OCI-LY7 (cell line): Measurements from ENCODE around the gene MYL3. TPM values are rescaled to one million over a fixed set of nuclear protein-coding genes. Genes with fewer than 3 reads are reported as not detected.

Experiments
- BruUV-seq: library from RNA; stranded (reverse); fragments of 400-500 nt; replicated peaks from 2 replicates; lab custom pipeline; 2021; lab: Mats Ljungman, UMichigan
- CTCF ChIA-PET: fragments of 300-600 bp; sonication (Branson Sonifier 250); formaldehyde crosslinking; loops from one replicate; lab custom pipeline; 2022; ENCODE audit warnings: antibody characterized with exemption; ENCODE audit not compliant: unreplicated experiment; lab: Charles Lee
- POLR2A ChIA-PET: fragments of 300-600 bp; sonication (Branson Sonifier 250); formaldehyde crosslinking; loops from one replicate; lab custom pipeline; 2022; ENCODE audit warnings: antibody characterized with exemption; lab: Charles Lee
- DNase-seq: peaks from one replicate; pipeline ENCODE4 v3.0.0-alpha.2; 2015; ENCODE audit warnings: low spot score
- H2AFZ ChIP-seq: fragments of 200-600 bp; sonication (generic), shearing (Covaris generic); 2 replicates; pipeline ENCODE4 v1.6.1; 2014; ENCODE audit warnings: mild to moderate bottlenecking, antibody characterized with exemption, low read length, moderate library complexity
- H3K27ac ChIP-seq: fragments of 200-600 bp; sonication (generic); 2 replicates; pipeline ENCODE4 v1.5.1; 2014; ENCODE audit warnings: mixed run types, low read depth, mild to moderate bottlenecking, moderate library complexity, low read length, inconsistent platforms; ENCODE audit not compliant: poor library complexity, severe bottlenecking
- H3K36me3 ChIP-seq: fragments of 200-600 bp; sonication (generic); 2 replicates; pipeline ENCODE4 v1.6.1; 2014; ENCODE audit warnings: mild to moderate bottlenecking, antibody characterized with exemption, low read length, moderate library complexity, mixed read lengths; ENCODE audit not compliant: insufficient read depth
- H3K4me1 ChIP-seq: fragments of 200-600 bp; sonication (generic); 2 replicates; pipeline ENCODE4 v1.5.1; 2014; ENCODE audit warnings: mild to moderate bottlenecking, low read length; ENCODE audit not compliant: insufficient read depth, poor library complexity, severe bottlenecking
- H3K4me2 ChIP-seq: fragments of 200-600 bp; sonication (generic); 2 replicates; pipeline ENCODE4 v1.6.1; 2014; ENCODE audit warnings: mild to moderate bottlenecking, low read length
- H3K4me3 ChIP-seq: fragments of 200-600 bp; sonication (generic); 2 replicates; pipeline ENCODE4 v1.5.1; 2014; ENCODE audit warnings: mild to moderate bottlenecking, low read depth, low read length; ENCODE audit not compliant: poor library complexity, severe bottlenecking
- H3K79me2 ChIP-seq: fragments of 200-600 bp; sonication (generic); 2 replicates; pipeline ENCODE4 v1.6.1; 2016; ENCODE audit warnings: low read depth, mild to moderate bottlenecking, low read length, moderate library complexity, mixed read lengths; ENCODE audit not compliant: insufficient read depth
- H3K9me2 ChIP-seq: fragments of 200-600 bp; sonication (generic); 2 replicates; pipeline ENCODE4 v1.6.1; 2016; ENCODE audit warnings: mild to moderate bottlenecking, low read length, mixed read lengths; ENCODE audit not compliant: insufficient read depth
- H3K9me3 ChIP-seq: fragments of 200-600 bp; sonication (generic); 2 replicates; pipeline ENCODE4 v1.6.1; 2014; ENCODE audit warnings: mild to moderate bottlenecking, mixed run types, low read length, mixed read lengths
- H4K20me1 ChIP-seq: fragments of 200-600 bp; sonication (generic); 2 replicates; pipeline ENCODE4 v1.6.1; 2014; ENCODE audit warnings: mild to moderate bottlenecking, antibody characterized with exemption, low read length, moderate library complexity, mixed read lengths; ENCODE audit not compliant: insufficient read depth
- EZH2phosphoT487 ChIP-seq: fragments of 200-600 bp; sonication (generic); IDR thresholded peaks from 2 replicates; pipeline ENCODE4 v1.6.1; 2018; ENCODE audit warnings: low read depth, borderline replicate concordance, mild to moderate bottlenecking, mixed run types, antibody characterized with exemption, low read length, moderate library complexity, mixed read lengths
- intact Hi-C: fragments of 100-400 bp; cut with micrococcal nuclease; formaldehyde crosslinking; loops from one replicate; pipeline ENCODE4 v1.10.0; 2022; ENCODE audit not compliant: unreplicated experiment
- total RNA-seq, 2 experiments: library from RNA; depleted of rRNA in 1 of 2; stranded (reverse); fragments of >200 nt in 1 of 2; shearing (Covaris generic) in 1 of 2; gene quantifications; 2 replicates each; pipeline ENCODE4 v1.2.3, GENCODE V29; 2014 to 2022
- TF ChIP-seq, protein P1 (sequence below): fragments of 200-600 bp; sonication (generic); conservative IDR thresholded peaks from 2 replicates; pipeline ENCODE4 v1.5.1; 2014; ENCODE audit warnings: mild to moderate bottlenecking, antibody characterized with exemption, low read length, moderate library complexity, mixed read lengths

MYL3 gene
- total RNA-seq, 2 experiments from 2014 or later: not detected

DNA sequence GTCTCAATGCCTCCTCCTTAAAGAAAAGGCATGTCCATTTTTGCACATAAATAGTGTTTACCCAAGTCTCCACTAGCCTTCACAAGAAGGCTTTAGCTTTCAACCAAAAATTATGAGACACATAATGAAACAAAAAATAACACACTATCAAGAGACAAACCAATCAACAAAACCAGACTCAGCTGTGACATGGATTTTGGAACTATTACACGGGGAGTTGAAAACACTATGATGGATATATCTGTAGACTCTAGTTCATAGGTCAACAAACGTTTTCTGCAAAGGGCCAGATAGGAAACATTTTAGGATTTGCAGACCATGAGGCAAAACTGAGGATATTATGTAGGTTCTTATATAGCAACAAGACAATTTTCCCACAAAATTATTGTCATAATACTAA lies 24.9 kb downstream of the MYL3 start:
- Histone ChIP-seq H3K4me2 (no peak overlapping the region), H3K79me2 (no peaks in the 10 kb centered on the region), H3K4me3 (no peak overlapping the region), H4K20me1 (no peaks in the 10 kb centered on the region), H3K9me3 (peaks cover 23% of the 10 kb centered on the region), H3K36me3 (no peaks in the 10 kb centered on the region), H3K4me1 (no peaks in the 10 kb centered on the region), H3K9me2 (no peaks in the 10 kb centered on the region), H3K27ac (no peak overlapping the region), H2AFZ (no peak overlapping the region)
- POLR2A ChIA-PET: no interaction called here
- CTCF ChIA-PET: no interaction called here
- BruUV-seq: no TSS peak
- TF ChIP-seq, protein P1, sequence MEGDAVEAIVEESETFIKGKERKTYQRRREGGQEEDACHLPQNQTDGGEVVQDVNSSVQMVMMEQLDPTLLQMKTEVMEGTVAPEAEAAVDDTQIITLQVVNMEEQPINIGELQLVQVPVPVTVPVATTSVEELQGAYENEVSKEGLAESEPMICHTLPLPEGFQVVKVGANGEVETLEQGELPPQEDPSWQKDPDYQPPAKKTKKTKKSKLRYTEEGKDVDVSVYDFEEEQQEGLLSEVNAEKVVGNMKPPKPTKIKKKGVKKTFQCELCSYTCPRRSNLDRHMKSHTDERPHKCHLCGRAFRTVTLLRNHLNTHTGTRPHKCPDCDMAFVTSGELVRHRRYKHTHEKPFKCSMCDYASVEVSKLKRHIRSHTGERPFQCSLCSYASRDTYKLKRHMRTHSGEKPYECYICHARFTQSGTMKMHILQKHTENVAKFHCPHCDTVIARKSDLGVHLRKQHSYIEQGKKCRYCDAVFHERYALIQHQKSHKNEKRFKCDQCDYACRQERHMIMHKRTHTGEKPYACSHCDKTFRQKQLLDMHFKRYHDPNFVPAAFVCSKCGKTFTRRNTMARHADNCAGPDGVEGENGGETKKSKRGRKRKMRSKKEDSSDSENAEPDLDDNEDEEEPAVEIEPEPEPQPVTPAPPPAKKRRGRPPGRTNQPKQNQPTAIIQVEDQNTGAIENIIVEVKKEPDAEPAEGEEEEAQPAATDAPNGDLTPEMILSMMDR: no peak
- no peak for TF ChIP-seq EZH2phosphoT487
- DNase-seq: no peak
- intact Hi-C loops: no loop called here

- Histone ChIP-seq H3K4me2 (no peak overlapping the region), H4K20me1 (no peaks in the 10 kb centered on the region), H3K36me3 (no peaks in the 10 kb centered on the region), H3K4me3 (no peak overlapping the region), H3K9me3 (peaks cover 6% of the 10 kb centered on the region), H3K9me2 (no peaks in the 10 kb centered on the region), H3K4me1 (no peaks in the 10 kb centered on the region), H3K79me2 (no peaks in the 10 kb centered on the region), H2AFZ (no peak overlapping the region), H3K27ac (no peak overlapping the region)
- ChIA-PET CTCF (no interaction called here), POLR2A (interaction anchor here (1.1 kb wide), 1 partner anchor 11 kb away, joined by 3 read pairs; no protein-coding TSS in a partner anchor)
- no TSS peak for BruUV-seq
- TF ChIP-seq, protein P1: no peak
- TF ChIP-seq EZH2phosphoT487: no peak
- DNase-seq: no peak
- intact Hi-C loops: no loop called here
Measured at GRCh38 chr3:46835491-46835890, 27.8 kb downstream of the MYL3 start.

DNA sequence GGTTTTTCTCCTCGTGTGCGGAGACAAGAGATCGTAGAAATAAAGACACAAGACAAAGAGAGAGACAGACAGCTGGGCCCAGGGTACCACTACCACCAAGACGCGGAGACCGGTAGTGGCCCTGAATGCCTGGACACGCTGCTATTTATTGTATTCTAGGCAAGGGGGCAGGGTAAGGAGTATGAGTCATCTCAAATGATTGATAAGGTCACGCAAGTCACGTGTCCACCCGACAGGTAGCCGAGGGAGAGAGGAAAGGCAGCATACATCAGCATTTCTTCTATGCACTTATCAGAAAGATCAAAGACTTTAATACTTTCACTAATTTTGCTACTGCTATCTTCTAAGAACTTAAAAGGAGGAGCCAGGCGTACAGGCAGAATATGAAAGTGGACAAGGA lies 28.2 kb downstream of the MYL3 start:
- intact Hi-C loops: no loop called here
- Histone ChIP-seq H3K4me1 (no peaks in the 10 kb centered on the region), H3K9me2 (no peaks in the 10 kb centered on the region), H3K9me3 (peaks cover 3% of the 10 kb centered on the region; the same call in 1 of the 2 replicates), H2AFZ (no peak overlapping the region), H3K27ac (no peak overlapping the region), H3K4me3 (no peak overlapping the region), H3K4me2 (no peak overlapping the region), H3K36me3 (no peaks in the 10 kb centered on the region), H4K20me1 (no peaks in the 10 kb centered on the region), H3K79me2 (no peaks in the 10 kb centered on the region)
- DNase-seq: no peak
- BruUV-seq: no TSS peak
- ChIA-PET CTCF (no interaction called here), POLR2A (no interaction called here)
- TF ChIP-seq, protein P1: no peak
